GM12878 (cell line): ENCODE results near the gene KRT33A. TPM values are rescaled to one million over a fixed set of nuclear protein-coding genes. Genes with fewer than 3 reads are reported as not detected.

Experiments used
- ATAC-seq: fragments of 200-7000 bp; cut with Tn5 transposase; 3 replicates; pipeline ENCODE4 v1.9.1; 2020; ENCODE audit warnings: mild to moderate bottlenecking, moderate library complexity
- BruUV-seq: library from RNA; stranded (reverse); fragments of 400-500 nt; replicated peaks from 2 replicates; lab custom pipeline; 2021; lab: Mats Ljungman, UMichigan
- CTCF ChIA-PET: fragments of 300-600 bp; sonication (Branson Sonifier 250); formaldehyde crosslinking; extraction: SDS; loops from one replicate; lab custom pipeline; 2021; ENCODE audit warnings: inconsistent platforms; lab: Yijun Ruan, JAX
- POLR2A ChIA-PET: fragments of 350-600 bp; formaldehyde crosslinking; extraction: SDS; loops from one replicate; lab custom pipeline; 2021; ENCODE audit warnings: inconsistent platforms; lab: Charles Lee
- RAD21 ChIA-PET: fragments of 300-600 bp; sonication (Branson Sonifier 250); formaldehyde crosslinking; loops from one replicate; lab custom pipeline; 2023; ENCODE audit warnings: antibody characterized with exemption; ENCODE audit not compliant: unreplicated experiment; lab: Charles Lee
- SMC1A ChIA-PET: fragments of 300-600 bp; sonication (Branson Sonifier 250); formaldehyde crosslinking; loops from one replicate; lab custom pipeline; 2023; ENCODE audit not compliant: unreplicated experiment, uncharacterized antibody; lab: Charles Lee
- DNase-seq: peaks from one replicate; pipeline ENCODE4 v3.0.0-alpha.2; 2011; ENCODE audit warnings: low read depth, low spot score
- FAIRE-seq: peaks from 3 replicates; lab custom pipeline; 2011; peaks lifted over from hg19 to GRCh38; lab: Jason Lieb, UNC
- H2AFZ ChIP-seq: 2 replicates; pipeline ENCODE4 v1.6.0; 2011; ENCODE audit warnings: low read depth, low read length, control low read depth; ENCODE audit not compliant: control insufficient read depth
- H3K27ac ChIP-seq: 2 replicates; pipeline ENCODE4 v1.5.1; 2011; ENCODE audit warnings: control low read depth; ENCODE audit not compliant: control insufficient read depth, insufficient read depth
- H3K27me3 ChIP-seq, 2 experiments: replicated peaks in 1 of 2; 2 replicates each; pipeline versions ENCODE4 v1.6.0 to v1.6.1; 2011; ENCODE audit warnings: low read length in 1 of 2; ENCODE audit not compliant: control insufficient read depth in 2 of 2, insufficient read depth in 2 of 2
- H3K36me3 ChIP-seq, 2 experiments: 2 replicates each; pipeline ENCODE4 v1.5.1; 2011; ENCODE audit warnings: low read length in 1 of 2; ENCODE audit not compliant: control insufficient read depth in 2 of 2, insufficient read depth in 2 of 2
- H3K4me1 ChIP-seq: 2 replicates; pipeline ENCODE4 v1.6.1; 2011; ENCODE audit warnings: mild to moderate bottlenecking, low read length, moderate library complexity, mixed read lengths; ENCODE audit not compliant: control insufficient read depth, insufficient read depth
- H3K4me2 ChIP-seq: 2 replicates; pipeline ENCODE4 v1.6.0; 2011; ENCODE audit warnings: control low read depth; ENCODE audit not compliant: control insufficient read depth, insufficient read depth
- H3K4me3 ChIP-seq: fragments of 200-600 bp; sonication (generic); 2 replicates; pipeline ENCODE4 v1.5.1; 2016
- H3K79me2 ChIP-seq: 2 replicates; pipeline ENCODE4 v1.6.0; 2011; ENCODE audit warnings: low read length; ENCODE audit not compliant: control insufficient read depth, insufficient read depth
- H3K9ac ChIP-seq: 2 replicates; pipeline ENCODE4 v1.8.0; 2011; ENCODE audit warnings: low read length, control low read depth, mixed read lengths; ENCODE audit not compliant: control insufficient read depth, insufficient read depth
- H3K9me3 ChIP-seq: replicated peaks from 3 replicates; pipeline ENCODE4 v1.5.1; 2011; ENCODE audit warnings: mild to moderate bottlenecking, low read length; ENCODE audit not compliant: control insufficient read depth, insufficient read depth
- H4K20me1 ChIP-seq: 2 replicates; pipeline ENCODE4 v1.6.0; 2011; ENCODE audit not compliant: control insufficient read depth, insufficient read depth
- EGR1 ChIP-seq, 2 experiments: IDR thresholded peaks; 1 replicate in 1 of 2; 2 replicates in 1 of 2; pipeline ENCODE4 v1.6.1; 2011 to 2012; ENCODE audit warnings: low read depth in 2 of 2, low read length in 2 of 2, borderline replicate concordance in 1 of 2, mild to moderate bottlenecking in 1 of 2, moderate library complexity in 1 of 2
- IKZF1 ChIP-seq: fragments of 450-650 bp; conservative IDR thresholded peaks from 2 replicates; pipeline ENCODE4 v1.6.1; 2017; ENCODE audit warnings: antibody characterized with exemption, mild to moderate bottlenecking
- IKZF2 ChIP-seq, 2 experiments: fragments of 450-650 bp; IDR thresholded peaks; 2 replicates each; pipeline ENCODE4 v1.6.1; 2017; ENCODE audit warnings: mild to moderate bottlenecking in 2 of 2, moderate library complexity in 2 of 2
- MXI1 ChIP-seq: fragments of 150-350 bp; IDR thresholded peaks from 2 replicates; pipeline ENCODE4 v1.6.1; 2011; ENCODE audit warnings: low read depth, mild to moderate bottlenecking, inconsistent platforms, low read length, improper control_type of control experiment
- RFX5 ChIP-seq: IDR thresholded peaks from 2 replicates; pipeline ENCODE4 v1.6.1; 2011; ENCODE audit warnings: low read depth, low read length, improper control_type of control experiment
- SMAD1 ChIP-seq: fragments of 450-650 bp; IDR thresholded peaks from 2 replicates; pipeline ENCODE4 v1.6.1; 2018; ENCODE audit warnings: mild to moderate bottlenecking, low read depth; ENCODE audit not compliant: partially characterized antibody
- SMARCA5 ChIP-seq: fragments of 450-650 bp; IDR thresholded peaks from 2 replicates; pipeline ENCODE4 v1.6.1; 2017; ENCODE audit warnings: mild to moderate bottlenecking
- STAT1 ChIP-seq: fragments of 450-650 bp; conservative IDR thresholded peaks from 2 replicates; pipeline ENCODE4 v1.6.1; 2014; ENCODE audit warnings: antibody characterized with exemption, mild to moderate bottlenecking
- WGBS: methylation state at CpG from one replicate; pipeline ENCODE4 v1.1.6; 2016; ENCODE audit warnings: low lambda C conversion rate; ENCODE audit not compliant: insufficient replicate concordance, insufficient coverage; ENCODE audit errors: missing lambda C conversion rate; 5-methylcytosine and 5-hydroxymethylcytosine counted together
- in situ Hi-C: fragments of 300-500 bp; cut with MboI; formaldehyde crosslinking; loops from 9 replicates; pipeline ENCODE4 v1.14.3; 2018; ENCODE audit warnings: mixed read lengths
- intact Hi-C: fragments of 100-400 bp; cut with micrococcal nuclease; formaldehyde crosslinking; loops from one replicate; pipeline ENCODE4 v1.14.2; 2022; ENCODE audit not compliant: unreplicated experiment
- polyA plus RNA-seq, 11 experiments: library from polyadenylated mRNA; depleted of rRNA in 4 of 11; unstranded in 6 of 11; stranded (reverse) in 5 of 11; fragments of >200 nt; fragmentation: Nextera tagmentation in 4 of 11; fragmentation: Illumina TruSeq in 1 of 11; extraction: Ambion mirVana in 4 of 11; extraction: Trizol in 1 of 11; gene quantifications; 1 replicate in 1 of 11; 2 replicates in 10 of 11; pipeline versions ENCODE4 v1.2.1 to v1.2.3, GENCODE V29; 2011 to 2016; ENCODE audit warnings: inconsistent platforms in 2 of 11, missing spikeins in 2 of 11, low read depth in 1 of 11
- total RNA-seq, 4 experiments: library from RNA; depleted of rRNA in 3 of 4; stranded (reverse); fragments of >200 nt in 3 of 4; fragmentation: Illumina TruSeq in 1 of 4; extraction: Trizol in 1 of 4; gene quantifications; 2 replicates each; pipeline versions ENCODE4 v1.2.1 to v1.2.3, GENCODE V29; 2013 to 2021
- TF ChIP-seq, protein P1 (sequence below): IDR thresholded peaks from 2 replicates; pipeline ENCODE4 v1.6.1; 2011; ENCODE audit warnings: mild to moderate bottlenecking, low read depth, low read length, moderate library complexity; ENCODE audit not compliant: insufficient replicate concordance

The KRT33A gene
- total and polyA plus RNA-seq, 10 of the 15 experiments (the other 5 are each of a cell fraction or from before 2014, with no cell fraction given) = not detected

GRCh38 chr17:41328207-41328606, 22.4 kb downstream of the KRT33A start:
- Histone ChIP-seq H3K4me3 (no peak overlapping the region), H2AFZ (no peak overlapping the region), H3K9ac (no peak overlapping the region), H3K27me3 (no peaks in the 10 kb centered on the region; a peak in 1 of 4 replicates), H3K9me3 (no peaks in the 10 kb centered on the region), H3K4me2 (no peak overlapping the region), H3K4me1 (no peaks in the 10 kb centered on the region), H3K79me2 (no peaks in the 10 kb centered on the region), H3K27ac (no peak overlapping the region), H3K36me3 (no peaks in the 10 kb centered on the region), H4K20me1 (no peaks in the 10 kb centered on the region)
- FAIRE-seq (no peak), ATAC-seq (no peak), DNase-seq (no peak)
- intact Hi-C loops (loop anchor here (10.0 kb wide), 1 partner anchor 703 kb away; no protein-coding TSS in a partner anchor), in situ Hi-C loops (no loop called here)
- BruUV-seq = no TSS peak
- SMC1A ChIA-PET = no interaction called here
- TF ChIP-seq STAT1 (no peak), SMARCA5 (no peak), RFX5 (no peak), IKZF1 (no peak), SMAD1 (no peak), IKZF2 (IDR thresholded peaks at IDR 0.05) (no peak), MXI1 (no peak), EGR1 (IDR thresholded peaks at IDR 0.05; ENCODE audit: borderline replicate concordance in 1 of 2, low read depth in 2 of 2, low read length in 2 of 2) (no peak)
- TF ChIP-seq, protein P1, sequence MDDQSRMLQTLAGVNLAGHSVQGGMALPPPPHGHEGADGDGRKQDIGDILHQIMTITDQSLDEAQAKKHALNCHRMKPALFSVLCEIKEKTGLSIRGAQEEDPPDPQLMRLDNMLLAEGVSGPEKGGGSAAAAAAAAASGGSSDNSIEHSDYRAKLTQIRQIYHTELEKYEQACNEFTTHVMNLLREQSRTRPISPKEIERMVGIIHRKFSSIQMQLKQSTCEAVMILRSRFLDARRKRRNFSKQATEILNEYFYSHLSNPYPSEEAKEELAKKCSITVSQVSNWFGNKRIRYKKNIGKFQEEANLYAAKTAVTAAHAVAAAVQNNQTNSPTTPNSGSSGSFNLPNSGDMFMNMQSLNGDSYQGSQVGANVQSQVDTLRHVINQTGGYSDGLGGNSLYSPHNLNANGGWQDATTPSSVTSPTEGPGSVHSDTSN = no peak
- POLR2A ChIA-PET = no interaction called here
- RAD21 ChIA-PET = no interaction called here
- 5% methylated on average over 7 of the region's 7 CpGs for WGBS
- CTCF ChIA-PET = no interaction called here
